DOHH2 (cell line): Measurements from ENCODE around the gene LUC7L3.

Experiments used
- H3F3A ChIP-seq: fragments of 200-600 bp; sonication (generic), shearing (Covaris generic); 2 replicates; pipeline ENCODE4 v1.6.0; 2016; ENCODE audit warnings: antibody characterized with exemption, mild to moderate bottlenecking; ENCODE audit not compliant: control insufficient read depth, insufficient read depth
- H3K27ac ChIP-seq: fragments of 200-600 bp; sonication (generic); 2 replicates; pipeline ENCODE4 v1.5.1; 2014; ENCODE audit warnings: low read depth, mild to moderate bottlenecking, low read length, moderate library complexity
- H3K27me3 ChIP-seq: fragments of 200-600 bp; sonication (generic); 2 replicates; pipeline ENCODE4 v1.6.1; 2014; ENCODE audit warnings: mild to moderate bottlenecking, low read length, mixed read lengths; ENCODE audit not compliant: control insufficient read depth
- H3K36me3 ChIP-seq: fragments of 200-600 bp; sonication (generic); 2 replicates; pipeline ENCODE4 v1.6.1; 2014; ENCODE audit warnings: mild to moderate bottlenecking, low read length, moderate library complexity, mixed read lengths; ENCODE audit not compliant: control insufficient read depth
- H3K4me1 ChIP-seq: fragments of 200-600 bp; sonication (generic); 2 replicates; pipeline ENCODE4 v1.6.1; 2014; ENCODE audit warnings: mild to moderate bottlenecking, low read length, mixed read lengths; ENCODE audit not compliant: control insufficient read depth
- H3K4me2 ChIP-seq: fragments of 200-600 bp; sonication (generic); 2 replicates; pipeline ENCODE4 v1.6.0; 2014; ENCODE audit warnings: mild to moderate bottlenecking, low read length, moderate library complexity
- H3K4me3 ChIP-seq: fragments of 200-600 bp; sonication (generic); 2 replicates; pipeline ENCODE4 v1.5.1; 2014; ENCODE audit warnings: mild to moderate bottlenecking, low read length, mixed read lengths
- H3K79me2 ChIP-seq: fragments of 200-600 bp; sonication (generic); 2 replicates; pipeline ENCODE4 v1.6.1; 2014; ENCODE audit warnings: mild to moderate bottlenecking, low read length, mixed read lengths; ENCODE audit not compliant: control insufficient read depth
- H3K9me2 ChIP-seq: fragments of 200-600 bp; sonication (generic); replicated peaks from 2 replicates; pipeline ENCODE4 v1.6.1; 2014; ENCODE audit warnings: mild to moderate bottlenecking, low read length, mixed read lengths; ENCODE audit not compliant: control insufficient read depth
- H3K9me3 ChIP-seq: fragments of 200-600 bp; sonication (generic); 2 replicates; pipeline ENCODE4 v1.6.1; 2014; ENCODE audit warnings: antibody characterized with exemption, low read length, mixed read lengths; ENCODE audit not compliant: control insufficient read depth, insufficient read depth
- H4K20me1 ChIP-seq: fragments of 200-600 bp; sonication (generic); 2 replicates; pipeline ENCODE4 v1.6.0; 2014; ENCODE audit warnings: low read depth, mild to moderate bottlenecking, antibody characterized with exemption, low read length, moderate library complexity; ENCODE audit not compliant: control insufficient read depth, insufficient read depth
- CTCF ChIP-seq: fragments of 200-600 bp; sonication (generic); IDR thresholded peaks from one replicate; pipeline ENCODE4 v1.5.1; 2014; ENCODE audit warnings: antibody characterized with exemption, mild to moderate bottlenecking, low read depth, low read length; ENCODE audit not compliant: poor library complexity, severe bottlenecking
- EZH2phosphoT487 ChIP-seq: fragments of 200-600 bp; sonication (generic); IDR thresholded peaks from 2 replicates; pipeline ENCODE4 v1.6.1; 2017; ENCODE audit warnings: borderline replicate concordance, mild to moderate bottlenecking, antibody characterized with exemption, low read length, moderate library complexity, mixed read lengths

LUC7L3 gene

GRCh38 chr17:50794361-50794760 lies 75.0 kb downstream of the LUC7L3 start:
- H3K79me2 ChIP-seq = no peaks in the 10 kb centered on the region
- H3K9me2 ChIP-seq = no peaks in the 10 kb centered on the region
- H3K4me1 ChIP-seq = no peaks in the 10 kb centered on the region
- H3K9me3 ChIP-seq = no peaks in the 10 kb centered on the region
- H3K4me3 ChIP-seq = no peak overlapping the region
- H3K27ac ChIP-seq = no peak overlapping the region
- no peak overlapping the region for H3K4me2 ChIP-seq
- H3K27me3 ChIP-seq = peaks cover 3% of the 10 kb centered on the region; the same call in 1 of the 2 replicates
- H3F3A ChIP-seq = no peaks in the 10 kb centered on the region
- no peaks in the 10 kb centered on the region for H3K36me3 ChIP-seq
- H4K20me1 ChIP-seq = no peaks in the 10 kb centered on the region
- no peak for TF ChIP-seq EZH2phosphoT487
- no peak for TF ChIP-seq CTCF

GRCh38 chr17:50797135-50797810 lies 77.9 kb downstream of the LUC7L3 start:
- TF ChIP-seq EZH2phosphoT487 (no peak), CTCF (no peak)
- no peaks in the 10 kb centered on the region for H3F3A ChIP-seq
- H3K27me3 ChIP-seq = no peaks in the 10 kb centered on the region
- no peaks in the 10 kb centered on the region for H3K79me2 ChIP-seq
- H3K9me3 ChIP-seq = no peaks in the 10 kb centered on the region
- H3K4me3 ChIP-seq = no peak overlapping the region
- no peaks in the 10 kb centered on the region for H3K4me1 ChIP-seq
- H4K20me1 ChIP-seq = no peaks in the 10 kb centered on the region
- no peak overlapping the region for H3K27ac ChIP-seq
- no peak overlapping the region for H3K4me2 ChIP-seq
- H3K36me3 ChIP-seq = no peaks in the 10 kb centered on the region
- no peaks in the 10 kb centered on the region for H3K9me2 ChIP-seq

DNA sequence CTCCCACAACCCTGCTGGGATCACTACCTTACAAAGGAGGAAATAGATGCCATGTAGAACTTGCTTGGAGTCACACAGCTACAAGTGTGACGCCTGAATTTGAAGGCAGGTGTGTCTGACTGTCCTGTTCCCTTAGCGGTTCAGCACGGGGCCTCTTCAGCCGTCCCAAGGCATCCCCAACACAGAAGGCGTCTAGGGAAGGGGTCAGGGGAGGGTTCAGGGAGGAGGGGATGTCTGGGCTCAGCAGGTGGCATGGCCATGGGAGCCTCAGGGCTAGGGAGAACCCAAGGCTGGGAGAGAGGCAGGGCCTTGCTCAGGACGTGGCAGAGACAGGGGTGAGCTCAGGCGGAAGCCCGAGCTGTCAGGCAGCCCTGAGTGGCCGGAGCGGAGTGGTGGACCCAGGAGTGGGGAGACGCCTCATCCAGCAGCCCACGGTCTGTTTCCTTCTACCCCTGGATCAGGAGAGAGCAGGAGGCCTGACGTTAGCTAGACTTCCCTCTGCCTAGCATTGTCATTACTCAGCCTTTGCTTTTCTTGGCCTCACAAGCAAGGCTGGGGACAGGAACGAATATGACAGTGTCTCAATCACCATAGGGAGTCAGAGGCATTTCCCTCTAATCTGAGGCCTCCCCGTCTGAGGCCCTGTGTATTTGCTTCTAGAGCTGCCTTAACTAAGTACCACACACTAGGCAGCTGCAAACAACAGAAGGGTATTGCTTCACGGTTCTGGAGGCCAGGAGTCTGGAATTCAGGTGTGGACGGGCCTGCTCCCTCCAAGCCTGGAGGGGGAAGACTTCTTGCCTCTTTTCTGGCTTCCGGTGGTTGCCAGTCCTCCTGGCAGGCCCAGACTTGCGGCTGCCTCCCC lies 79.3 kb downstream of the LUC7L3 start:
- Histone ChIP-seq H3K79me2 (no peaks in the 10 kb centered on the region), H3K9me2 (no peaks in the 10 kb centered on the region), H3K4me3 (no peak overlapping the region), H3K4me1 (no peaks in the 10 kb centered on the region), H3K27ac (no peak overlapping the region), H3K36me3 (no peaks in the 10 kb centered on the region), H3K27me3 (no peaks in the 10 kb centered on the region), H3F3A (no peaks in the 10 kb centered on the region), H3K4me2 (no peak overlapping the region), H3K9me3 (no peaks in the 10 kb centered on the region), H4K20me1 (no peaks in the 10 kb centered on the region)
- no peak for TF ChIP-seq CTCF
- TF ChIP-seq EZH2phosphoT487 = no peak
